Activated CD4-positive, alpha-beta memory T cell treated with anti-CD3 and anti-CD28 coated beads for 36 hours (primary cell): ENCODE measurements around the gene GSK3B. TPM values are rescaled to one million over a fixed set of nuclear protein-coding genes. Genes with fewer than 3 reads are reported as not detected.

ENCODE experiments used
- CTCF ChIA-PET: fragments of 350-600 bp; sonication (Branson Sonifier 250); formaldehyde crosslinking; loops from one replicate; lab custom pipeline; 2021; ENCODE audit warnings: antibody characterized with exemption, inconsistent platforms; lab: Charles Lee
- POLR2A ChIA-PET: fragments of 350-600 bp; sonication (Branson Sonifier 250); formaldehyde crosslinking; loops from one replicate; lab custom pipeline; 2021; ENCODE audit warnings: antibody characterized with exemption; lab: Charles Lee
- DNase-seq: peaks from one replicate; pipeline ENCODE4 v3.0.0-alpha.2; 2020
- H3K27ac Mint-ChIP-seq: one replicate; pipeline ENCODE4 v1.8.0; 2021; ENCODE audit warnings: mixed read lengths
- H3K27me3 Mint-ChIP-seq: one replicate; pipeline ENCODE4 v1.8.0; 2021; ENCODE audit warnings: mixed read lengths
- H3K36me3 Mint-ChIP-seq: one replicate; pipeline ENCODE4 v1.8.0; 2021; ENCODE audit warnings: mixed read lengths
- H3K4me1 Mint-ChIP-seq: one replicate; pipeline ENCODE4 v1.8.0; 2021; ENCODE audit warnings: low read depth, mixed read lengths
- H3K4me3 Mint-ChIP-seq: one replicate; pipeline ENCODE4 v1.8.0; 2021; ENCODE audit warnings: mild to moderate bottlenecking, mixed read lengths
- H3K9me3 Mint-ChIP-seq: one replicate; pipeline ENCODE4 v1.8.0; 2021; ENCODE audit warnings: mixed read lengths
- intact Hi-C: fragments of 100-400 bp; cut with micrococcal nuclease; formaldehyde crosslinking; loops from one replicate; pipeline ENCODE4 v1.15.1; 2023
- total RNA-seq, 2 experiments: library from RNA; stranded (reverse); gene quantifications; one replicate each; pipeline ENCODE4 v1.2.3, GENCODE V29; 2021

GSK3B gene
- total RNA-seq, 2 experiments from 2014 or later: 25.5 to 27.1 TPM

GRCh38 chr3:119858957-119859356 lies 235.3 kb downstream of the GSK3B start:
- intact Hi-C loops: no loop called here
- Mint-ChIP-seq H3K27ac (no peak overlapping the region), H3K36me3 (peaks cover 62% of the 10 kb centered on the region), H3K9me3 (peaks cover 3% of the 10 kb centered on the region), H3K27me3 (no peaks in the 10 kb centered on the region), H3K4me3 (no peak overlapping the region), H3K4me1 (peaks cover 6% of the 10 kb centered on the region)
- no peak for DNase-seq
- ChIA-PET CTCF (no interaction called here), POLR2A (no interaction called here)

- Mint-ChIP-seq H3K9me3 (peaks cover 3% of the 10 kb centered on the region), H3K27me3 (no peaks in the 10 kb centered on the region), H3K36me3 (peaks cover 48% of the 10 kb centered on the region), H3K27ac (no peak overlapping the region), H3K4me1 (peaks cover 6% of the 10 kb centered on the region), H3K4me3 (no peak overlapping the region)
- intact Hi-C loops: no loop called here
- POLR2A ChIA-PET: no interaction called here
- CTCF ChIA-PET: no interaction called here
- DNase-seq: no peak
Measured at GRCh38 chr3:119856695-119857094, 237.6 kb downstream of the GSK3B start.

- H3K36me3 Mint-ChIP-seq: peaks cover 22% of the 10 kb centered on the region
- H3K27me3 Mint-ChIP-seq: no peaks in the 10 kb centered on the region
- no peak overlapping the region for H3K4me3 Mint-ChIP-seq
- peaks cover 2% of the 10 kb centered on the region for H3K9me3 Mint-ChIP-seq
- CTCF ChIA-PET: no interaction called here
- intact Hi-C loops: no loop called here
- peaks cover 3% of the 10 kb centered on the region for H3K4me1 Mint-ChIP-seq
- POLR2A ChIA-PET: no interaction called here
- DNase-seq: no peak
- H3K27ac Mint-ChIP-seq: no peak overlapping the region
Measured at GRCh38 chr3:119849126-119849525, 245.1 kb downstream of the GSK3B start.

GRCh38 chr3:119841808-119842471 lies 252.3 kb downstream of the GSK3B start:
- ChIA-PET POLR2A (no interaction called here), CTCF (interaction anchor here (0.5 to 0.7 kb wide), 2 partner anchors 23 to 466 kb away, joined by 3 read pairs; no protein-coding TSS in a partner anchor)
- no peaks in the 10 kb centered on the region for H3K27me3 Mint-ChIP-seq
- H3K4me1 Mint-ChIP-seq: peaks cover 3% of the 10 kb centered on the region
- H3K9me3 Mint-ChIP-seq: peaks cover 2% of the 10 kb centered on the region
- no peak overlapping the region for H3K4me3 Mint-ChIP-seq
- peaks cover 25% of the 10 kb centered on the region for H3K36me3 Mint-ChIP-seq
- intact Hi-C loops: no loop called here
- H3K27ac Mint-ChIP-seq: no peak overlapping the region
- DNase-seq: no peak

DNA sequence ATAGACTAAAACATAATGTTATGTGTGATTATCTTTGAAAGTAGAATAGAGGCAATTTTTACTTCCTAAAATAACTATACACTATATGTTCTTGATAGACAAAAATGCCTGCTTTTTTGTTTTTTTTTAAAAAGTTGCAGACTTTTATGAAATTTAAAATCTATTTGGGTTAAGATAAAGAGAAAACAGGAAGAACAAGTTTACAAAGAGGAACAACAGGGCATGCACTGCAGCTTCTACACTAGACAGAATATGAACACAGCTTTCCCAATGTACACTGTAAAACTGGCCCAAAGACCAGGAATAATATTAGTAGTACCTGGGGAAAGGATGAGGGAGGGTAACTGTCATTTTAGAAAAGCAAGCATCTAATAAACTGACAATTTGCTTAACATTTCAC lies 258.7 kb downstream of the GSK3B start:
- H3K27me3 Mint-ChIP-seq: no peaks in the 10 kb centered on the region
- H3K4me3 Mint-ChIP-seq: no peak overlapping the region
- peaks cover 10% of the 10 kb centered on the region for H3K4me1 Mint-ChIP-seq
- DNase-seq: no peak
- ChIA-PET CTCF (interaction anchor here (0.7 kb wide), 1 partner anchor 56 kb away, joined by 3 read pairs; no protein-coding TSS in a partner anchor), POLR2A (no interaction called here)
- no peak overlapping the region for H3K27ac Mint-ChIP-seq
- H3K9me3 Mint-ChIP-seq: no peaks in the 10 kb centered on the region
- H3K36me3 Mint-ChIP-seq: peaks cover 5% of the 10 kb centered on the region
- intact Hi-C loops: loop anchor here (1.0 kb wide), 1 partner anchor 77 kb away; no protein-coding TSS in a partner anchor

- CTCF ChIA-PET: interaction anchor here (0.7 kb wide), 1 partner anchor 57 kb away, joined by 3 read pairs; no protein-coding TSS in a partner anchor
- POLR2A ChIA-PET: no interaction called here
- Mint-ChIP-seq H3K27me3 (no peaks in the 10 kb centered on the region), H3K36me3 (peaks cover 5% of the 10 kb centered on the region), H3K4me3 (no peak overlapping the region), H3K27ac (no peak overlapping the region), H3K4me1 (peaks cover 10% of the 10 kb centered on the region), H3K9me3 (no peaks in the 10 kb centered on the region)
- intact Hi-C loops: loop anchor here (1.0 kb wide), 1 partner anchor 77 kb away; no protein-coding TSS in a partner anchor
- DNase-seq: no peak
Measured at GRCh38 chr3:119834754-119835370, 259.4 kb downstream of the GSK3B start.

DNA sequence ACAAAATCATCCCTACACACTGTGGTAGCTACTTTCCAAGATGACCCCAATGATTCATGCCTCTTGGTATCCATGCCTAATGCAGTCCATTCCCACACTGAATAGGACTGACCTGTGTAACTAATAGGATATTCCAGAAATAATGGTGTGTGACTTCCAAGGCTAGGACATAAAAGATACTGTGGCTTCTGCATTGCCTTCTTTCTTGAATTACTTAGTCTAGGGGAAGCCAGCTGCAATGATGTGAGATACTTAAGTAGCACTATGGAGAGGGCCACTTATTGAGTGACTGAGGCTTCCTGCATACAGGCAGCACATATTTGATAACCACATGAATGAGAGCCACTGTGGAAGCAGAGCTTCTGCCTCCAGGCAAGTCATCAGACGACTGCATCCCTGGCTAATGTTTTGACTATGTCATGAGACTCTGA lies 262.3 kb downstream of the GSK3B start:
- H3K27me3 Mint-ChIP-seq: no peaks in the 10 kb centered on the region
- no peaks in the 10 kb centered on the region for H3K9me3 Mint-ChIP-seq
- no peak overlapping the region for H3K27ac Mint-ChIP-seq
- intact Hi-C loops: no loop called here
- peaks cover 1% of the 10 kb centered on the region for H3K36me3 Mint-ChIP-seq
- H3K4me1 Mint-ChIP-seq: peaks cover 10% of the 10 kb centered on the region
- no peak overlapping the region for H3K4me3 Mint-ChIP-seq
- DNase-seq: no peak
- ChIA-PET CTCF (interaction anchor here (0.9 kb wide), 1 partner anchor 60 kb away, joined by 3 read pairs; no protein-coding TSS in a partner anchor), POLR2A (no interaction called here)

- DNase-seq: no peak
- no peak overlapping the region for H3K4me3 Mint-ChIP-seq
- ChIA-PET CTCF (interaction anchor here (0.7 to 0.9 kb wide), 2 partner anchors 61 to 84 kb away, joined by 3 to 4 read pairs; no protein-coding TSS in a partner anchor), POLR2A (no interaction called here)
- H3K4me1 Mint-ChIP-seq: peaks cover 10% of the 10 kb centered on the region
- H3K27me3 Mint-ChIP-seq: no peaks in the 10 kb centered on the region
- intact Hi-C loops: no loop called here
- H3K9me3 Mint-ChIP-seq: no peaks in the 10 kb centered on the region
- H3K36me3 Mint-ChIP-seq: peaks cover 3% of the 10 kb centered on the region
- no peak overlapping the region for H3K27ac Mint-ChIP-seq
Measured at GRCh38 chr3:119831022-119831421, 263.2 kb downstream of the GSK3B start.

- intact Hi-C loops: no loop called here
- no peak overlapping the region for H3K27ac Mint-ChIP-seq
- H3K9me3 Mint-ChIP-seq: no peaks in the 10 kb centered on the region
- peaks cover 1% of the 10 kb centered on the region for H3K4me1 Mint-ChIP-seq
- POLR2A ChIA-PET: no interaction called here
- no peak overlapping the region for H3K4me3 Mint-ChIP-seq
- H3K27me3 Mint-ChIP-seq: no peaks in the 10 kb centered on the region
- no peak for DNase-seq
- H3K36me3 Mint-ChIP-seq: peaks cover 7% of the 10 kb centered on the region
- CTCF ChIA-PET: interaction anchor here (1.3 kb wide), 1 partner anchor 352 kb away, joined by 3 read pairs; no protein-coding TSS in a partner anchor
Measured at GRCh38 chr3:119829420-119829819, 264.8 kb downstream of the GSK3B start.

DNA sequence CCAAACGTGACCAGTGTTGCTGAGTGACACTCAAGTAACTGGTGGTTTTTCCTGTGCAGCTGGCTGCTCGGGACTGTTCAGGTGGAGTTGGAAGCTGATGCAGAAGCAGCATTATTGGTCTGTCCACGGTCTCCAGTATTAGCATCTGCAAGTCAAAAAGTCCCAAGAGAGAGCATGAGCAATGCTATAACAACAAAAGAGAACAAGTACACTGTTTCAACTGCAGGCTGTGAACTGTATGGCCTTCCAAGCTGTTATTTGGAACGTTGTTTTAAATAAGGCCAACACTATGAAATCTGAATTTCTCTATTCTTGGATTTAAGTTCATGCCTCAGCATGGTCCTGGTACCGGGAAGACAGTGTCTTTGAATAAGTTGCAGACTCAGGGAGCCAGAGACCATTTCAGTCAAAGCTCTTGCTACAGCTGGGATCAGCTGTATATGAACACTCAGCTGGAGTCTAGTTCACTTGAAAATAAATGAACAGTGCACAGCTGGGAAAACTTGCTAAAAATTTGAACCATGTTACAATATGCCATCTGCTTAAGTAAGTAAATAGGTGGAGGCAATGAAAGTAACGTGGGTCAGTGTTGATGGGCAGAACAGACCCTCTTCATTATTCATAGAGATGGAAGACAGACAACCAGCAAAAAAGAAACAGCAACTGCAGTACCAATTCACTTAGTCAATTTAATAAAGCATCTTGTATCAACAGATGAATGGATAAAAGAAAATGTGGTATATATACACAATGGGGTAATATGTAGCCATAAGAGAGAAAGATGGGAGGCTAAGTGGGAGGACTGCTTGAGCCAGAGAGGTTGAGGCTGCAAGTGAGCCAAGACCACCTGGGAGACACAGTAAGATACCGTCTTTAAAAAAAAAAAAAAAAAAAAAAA lies 267.3 kb downstream of the GSK3B start:
- ChIA-PET CTCF (no interaction called here), POLR2A (no interaction called here)
- H3K27ac Mint-ChIP-seq: no peak overlapping the region
- no peak for DNase-seq
- peaks cover 6% of the 10 kb centered on the region for H3K36me3 Mint-ChIP-seq
- intact Hi-C loops: no loop called here
- H3K27me3 Mint-ChIP-seq: no peaks in the 10 kb centered on the region
- no peaks in the 10 kb centered on the region for H3K4me1 Mint-ChIP-seq
- H3K9me3 Mint-ChIP-seq: no peaks in the 10 kb centered on the region
- H3K4me3 Mint-ChIP-seq: no peak overlapping the region

DNA sequence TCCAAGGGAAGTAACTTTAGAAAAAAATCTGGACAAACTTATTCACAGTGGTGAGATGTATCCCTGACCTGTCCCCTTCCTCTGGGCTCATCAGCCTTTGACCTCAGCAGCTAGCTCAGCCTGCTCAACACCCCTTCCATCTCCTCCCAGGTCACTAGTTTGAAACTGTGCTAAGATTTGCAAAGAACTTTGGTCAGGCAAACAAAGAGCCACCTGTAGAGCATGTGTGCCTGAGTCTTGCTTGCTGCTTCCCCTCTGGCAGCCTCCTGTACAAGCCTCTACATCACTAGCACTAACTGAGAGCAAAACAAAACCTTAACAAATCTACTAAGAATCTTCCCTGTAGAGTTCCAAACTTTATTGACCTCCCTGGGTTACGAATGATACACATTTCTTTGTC lies 268.4 kb downstream of the GSK3B start:
- Mint-ChIP-seq H3K4me3 (no peak overlapping the region), H3K9me3 (no peaks in the 10 kb centered on the region), H3K27ac (no peak overlapping the region), H3K4me1 (peaks cover 2% of the 10 kb centered on the region), H3K36me3 (peaks cover 6% of the 10 kb centered on the region), H3K27me3 (no peaks in the 10 kb centered on the region)
- ChIA-PET POLR2A (no interaction called here), CTCF (interaction anchor here (0.7 kb wide), 1 partner anchor 66 kb away, joined by 3 read pairs; no protein-coding TSS in a partner anchor)
- intact Hi-C loops: no loop called here
- no peak for DNase-seq
